Kidney epithelial cell (primary cell): Measurements from ENCODE around the gene TSC22D2. TPM values are rescaled to one million over a fixed set of nuclear protein-coding genes. Genes with fewer than 3 reads are reported as not detected.

ENCODE experiments used
- DNase-seq: peaks from one replicate; pipeline ENCODE4 v3.0.0-alpha.2; 2010; ENCODE audit warnings: low read depth
- H3K27me3 ChIP-seq: 2 replicates; pipeline ENCODE4 v1.6.0; 2011; ENCODE audit warnings: low read length; ENCODE audit not compliant: control insufficient read depth, insufficient read depth
- H3K36me3 ChIP-seq: 2 replicates; pipeline ENCODE4 v1.5.1; 2011; ENCODE audit warnings: low read length; ENCODE audit not compliant: control insufficient read depth, insufficient read depth
- H3K4me3 ChIP-seq: 2 replicates; pipeline ENCODE4 v1.5.1; 2011; ENCODE audit warnings: low read depth, mild to moderate bottlenecking, control low read depth, low read length
- total RNA-seq: library from RNA; depleted of rRNA; stranded (reverse); fragments of >200 nt; gene quantifications from 2 replicates; pipeline ENCODE4 v1.2.3, GENCODE V29; 2015
- TF ChIP-seq, protein P1 (sequence below): IDR thresholded peaks from 2 replicates; pipeline ENCODE4 v1.5.1; 2011; ENCODE audit warnings: mild to moderate bottlenecking, moderate library complexity, low read length, control low read depth, inconsistent platforms; ENCODE audit not compliant: insufficient read depth, poor library complexity, severe bottlenecking

Gene TSC22D2
- total RNA-seq, 1 donor from 2014 or later = 13.3 TPM

DNA sequence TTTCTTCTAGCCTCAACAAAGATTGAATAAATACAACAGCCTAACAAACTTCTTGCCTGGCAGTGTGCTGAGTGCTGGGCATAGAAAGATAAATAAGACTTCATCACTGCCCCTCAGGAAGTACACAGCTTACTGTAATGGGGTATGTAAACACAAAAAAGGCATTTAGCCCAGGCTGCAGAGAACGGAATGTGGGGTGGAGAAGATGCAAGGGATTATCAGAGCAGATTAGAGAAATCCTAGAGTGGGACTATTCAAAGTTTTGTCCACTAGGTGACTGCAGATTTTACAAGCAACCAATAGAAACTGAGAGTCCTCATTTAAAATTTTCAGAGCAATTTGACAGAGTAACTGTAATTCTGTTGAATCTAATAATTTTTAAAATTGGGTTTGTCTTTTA is 35.4 kb upstream of the TSC22D2 start:
- DNase-seq = no peak
- H3K4me3 ChIP-seq = no peak overlapping the region
- H3K27me3 ChIP-seq = no peaks in the 10 kb centered on the region
- TF ChIP-seq, protein P1, sequence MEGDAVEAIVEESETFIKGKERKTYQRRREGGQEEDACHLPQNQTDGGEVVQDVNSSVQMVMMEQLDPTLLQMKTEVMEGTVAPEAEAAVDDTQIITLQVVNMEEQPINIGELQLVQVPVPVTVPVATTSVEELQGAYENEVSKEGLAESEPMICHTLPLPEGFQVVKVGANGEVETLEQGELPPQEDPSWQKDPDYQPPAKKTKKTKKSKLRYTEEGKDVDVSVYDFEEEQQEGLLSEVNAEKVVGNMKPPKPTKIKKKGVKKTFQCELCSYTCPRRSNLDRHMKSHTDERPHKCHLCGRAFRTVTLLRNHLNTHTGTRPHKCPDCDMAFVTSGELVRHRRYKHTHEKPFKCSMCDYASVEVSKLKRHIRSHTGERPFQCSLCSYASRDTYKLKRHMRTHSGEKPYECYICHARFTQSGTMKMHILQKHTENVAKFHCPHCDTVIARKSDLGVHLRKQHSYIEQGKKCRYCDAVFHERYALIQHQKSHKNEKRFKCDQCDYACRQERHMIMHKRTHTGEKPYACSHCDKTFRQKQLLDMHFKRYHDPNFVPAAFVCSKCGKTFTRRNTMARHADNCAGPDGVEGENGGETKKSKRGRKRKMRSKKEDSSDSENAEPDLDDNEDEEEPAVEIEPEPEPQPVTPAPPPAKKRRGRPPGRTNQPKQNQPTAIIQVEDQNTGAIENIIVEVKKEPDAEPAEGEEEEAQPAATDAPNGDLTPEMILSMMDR = no peak
- no peaks in the 10 kb centered on the region for H3K36me3 ChIP-seq

DNA sequence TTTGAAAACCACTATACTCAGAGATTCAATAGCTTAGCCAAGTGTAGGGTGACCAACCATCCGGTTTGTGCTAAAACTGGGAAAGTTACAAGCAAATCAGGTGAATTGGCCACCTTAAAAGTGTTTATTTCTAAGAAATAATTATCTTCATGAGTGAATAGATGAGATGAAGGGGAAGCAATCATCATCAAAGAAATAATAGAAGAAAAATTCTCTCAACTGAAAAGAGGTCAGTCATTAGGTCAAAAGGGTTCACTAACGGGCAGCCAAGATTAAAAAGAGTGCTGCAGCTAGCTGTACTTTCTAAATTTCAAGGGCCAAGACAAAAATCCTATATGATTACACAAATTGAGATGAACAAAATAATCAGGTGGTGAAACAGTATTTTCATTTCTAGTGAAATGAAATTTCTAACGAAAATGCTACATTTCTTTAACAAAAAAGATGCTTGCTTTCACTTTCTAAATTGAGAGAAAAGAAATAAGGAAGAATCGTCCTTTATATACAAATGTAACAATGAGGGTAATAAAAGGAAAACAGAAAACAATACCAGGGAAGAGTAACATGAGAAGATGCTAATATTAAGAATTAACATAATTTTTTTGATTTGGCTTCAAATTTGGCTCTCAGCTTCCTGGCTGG is 34.7 kb upstream of the TSC22D2 start:
- Histone ChIP-seq H3K27me3 (no peaks in the 10 kb centered on the region), H3K4me3 (no peak overlapping the region), H3K36me3 (no peaks in the 10 kb centered on the region)
- TF ChIP-seq, protein P1 = no peak
- DNase-seq = no peak

DNA sequence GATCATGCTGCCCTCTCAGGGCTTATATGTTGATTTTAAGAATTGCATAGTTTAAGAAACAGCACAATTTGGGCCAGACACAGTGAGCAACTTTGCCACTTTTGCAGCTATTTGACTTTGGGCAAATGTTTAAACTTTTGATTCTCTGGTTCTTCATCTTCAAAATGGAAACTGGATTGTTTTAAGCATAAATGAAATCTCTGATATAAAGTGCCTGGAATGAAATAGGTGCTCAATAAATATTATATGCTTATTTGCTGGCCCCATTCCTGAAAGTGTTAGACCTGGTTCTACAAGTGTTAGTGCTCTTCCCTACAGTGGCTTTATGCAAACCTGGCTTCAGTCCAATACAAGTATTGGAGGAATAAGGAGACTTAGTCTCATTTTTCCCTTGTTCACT is 33.1 kb upstream of the TSC22D2 start:
- DNase-seq = no peak
- H3K36me3 ChIP-seq = no peaks in the 10 kb centered on the region
- no peak overlapping the region for H3K4me3 ChIP-seq
- H3K27me3 ChIP-seq = no peaks in the 10 kb centered on the region
- TF ChIP-seq, protein P1 = no peak

DNA sequence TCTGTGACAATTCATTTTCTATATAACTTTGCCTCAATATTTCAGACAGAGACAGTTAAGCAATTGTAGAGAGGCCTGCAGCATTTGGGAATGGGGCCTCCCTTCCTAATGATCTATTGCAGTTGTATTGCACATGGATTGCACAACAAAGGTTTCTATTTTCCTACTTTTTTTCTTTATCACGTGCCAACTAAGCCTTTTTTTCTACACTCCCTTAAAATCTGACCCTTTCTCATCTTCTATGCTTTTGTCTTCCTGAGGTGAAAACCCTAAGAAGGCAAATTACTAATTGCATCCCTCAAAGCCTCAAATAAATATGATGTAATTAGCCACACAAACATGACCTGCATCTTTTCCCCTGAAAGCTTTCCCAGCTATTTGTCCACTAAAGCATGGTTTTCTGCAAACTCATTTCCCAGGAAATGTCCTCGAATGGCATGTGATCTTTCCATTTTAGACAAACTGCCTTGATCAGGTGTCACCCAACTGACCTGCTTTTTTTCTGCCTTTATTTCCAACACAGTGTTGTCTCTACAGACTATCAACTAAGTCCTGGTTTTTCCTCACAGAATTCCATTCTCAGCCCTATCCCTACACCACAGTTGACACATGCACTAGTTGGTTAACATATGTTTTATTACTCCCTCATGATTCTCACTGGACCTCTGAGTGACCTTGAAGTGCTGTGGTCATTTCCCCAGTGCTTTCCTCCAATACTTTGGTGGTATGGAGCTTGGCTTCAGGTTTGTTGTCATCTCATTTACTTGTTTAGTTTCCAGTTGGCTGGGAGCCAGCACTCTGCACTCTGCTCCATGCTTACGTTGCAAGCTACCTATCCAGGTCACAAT is 31.9 kb upstream of the TSC22D2 start:
- no peak for DNase-seq
- H3K36me3 ChIP-seq = no peaks in the 10 kb centered on the region
- TF ChIP-seq, protein P1 = no peak
- no peak overlapping the region for H3K4me3 ChIP-seq
- H3K27me3 ChIP-seq = no peaks in the 10 kb centered on the region

DNA sequence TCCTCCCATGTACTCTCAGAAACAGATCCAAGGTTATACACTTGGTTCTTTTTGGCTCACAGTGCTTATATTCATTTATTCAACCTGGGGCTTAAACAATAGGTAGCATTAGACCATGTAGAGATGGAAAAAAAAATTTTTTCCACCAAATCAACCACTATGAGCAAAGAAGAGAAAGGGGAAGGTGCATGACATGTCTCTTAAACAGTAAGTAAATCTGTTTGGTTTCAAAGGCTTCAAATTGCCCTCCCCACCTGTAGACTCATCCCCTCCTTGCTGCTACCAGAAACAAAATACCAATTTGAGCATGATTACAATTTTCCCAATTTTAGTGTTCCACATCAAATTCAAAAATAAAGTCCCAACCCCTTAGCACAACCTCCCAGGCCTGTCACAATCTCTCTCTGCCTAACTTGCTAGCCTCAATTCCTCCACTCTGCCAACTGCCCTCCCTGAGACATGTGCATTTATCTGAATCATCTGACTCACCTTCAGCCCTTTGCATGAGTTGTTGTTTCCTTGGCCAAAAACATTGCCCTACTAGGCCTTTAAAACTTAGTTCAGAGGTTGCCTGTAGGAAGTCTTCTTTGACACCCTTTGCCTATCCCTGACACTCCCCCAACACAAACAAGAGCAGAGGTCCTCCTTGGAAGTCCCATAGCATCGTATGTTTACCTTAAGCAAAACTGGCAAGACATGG is 30.3 kb upstream of the TSC22D2 start:
- Histone ChIP-seq H3K27me3 (no peaks in the 10 kb centered on the region), H3K36me3 (no peaks in the 10 kb centered on the region), H3K4me3 (no peak overlapping the region)
- TF ChIP-seq, protein P1 = no peak
- DNase-seq = no peak
